Lung (tissue), 12 donors: ENCODE data around the gene MEIS2. TPM values are rescaled to one million over a fixed set of nuclear protein-coding genes. Genes with fewer than 3 reads are reported as not detected.

Experiments
- ATAC-seq: fragments of 200-7000 bp; cut with Tn5 transposase; one replicate; pipeline ENCODE4 v1.9.1; 2020; ENCODE audit warnings: moderate number of reproducible peaks; ENCODE audit not compliant: insufficient read depth, low FRiP score
- DNase-seq, 3 donors: peaks; one replicate each; pipeline ENCODE4 v3.0.0-alpha.2; 2013 to 2017
- H3K27ac ChIP-seq, 2 donors: one replicate each; pipeline ENCODE4 v1.5.1; 2013; ENCODE audit warnings: mild to moderate bottlenecking in 2 of 2, moderate library complexity in 2 of 2, control low read depth in 1 of 2, inconsistent platforms in 1 of 2, low read depth in 1 of 2, low read length in 1 of 2
- H3K27me3 ChIP-seq, 3 donors: one replicate each; pipeline ENCODE4 v1.5.1; 2013; ENCODE audit warnings: low read length in 2 of 3; ENCODE audit not compliant: control insufficient read depth in 3 of 3, insufficient read depth in 3 of 3
- H3K36me3 ChIP-seq, 4 donors: one replicate each; pipeline ENCODE4 v1.5.1; 2013; ENCODE audit warnings: low read length in 4 of 4, mild to moderate bottlenecking in 1 of 4, moderate library complexity in 1 of 4; ENCODE audit not compliant: control insufficient read depth in 4 of 4, insufficient read depth in 4 of 4
- H3K4me1 ChIP-seq, 5 donors: one replicate each; pipeline ENCODE4 v1.5.1; 2013; ENCODE audit warnings: low read length in 5 of 5, mild to moderate bottlenecking in 2 of 5, moderate library complexity in 1 of 5; ENCODE audit not compliant: control insufficient read depth in 5 of 5, insufficient read depth in 5 of 5
- H3K4me3 ChIP-seq: one replicate; pipeline ENCODE4 v1.5.1; 2013; ENCODE audit warnings: mild to moderate bottlenecking, control low read depth, moderate library complexity
- H3K9ac ChIP-seq, 2 donors: one replicate each; pipeline ENCODE4 v1.5.1; 2013; ENCODE audit warnings: low read length in 2 of 2, control low read depth in 1 of 2; ENCODE audit not compliant: insufficient read depth in 1 of 2
- H3K9me3 ChIP-seq, 4 donors: one replicate each; pipeline ENCODE4 v1.5.1; 2013; ENCODE audit warnings: low read length in 3 of 4, mild to moderate bottlenecking in 1 of 4, moderate library complexity in 1 of 4; ENCODE audit not compliant: control insufficient read depth in 4 of 4, insufficient read depth in 3 of 4
- WGBS, 2 donors: extraction: QIAGEN DNeasy Blood & Tissue Kit; methylation state at CpG; one replicate each; pipeline ENCODE4 v1.1.7; 2013; 5-methylcytosine and 5-hydroxymethylcytosine counted together
- polyA plus RNA-seq, 2 donors: library from polyadenylated mRNA; stranded (reverse); fragments of 200-250 nt; gene quantifications; one replicate each; pipeline ENCODE4 v1.2.1, GENCODE V29; 2013
- total RNA-seq, 2 donors: library from RNA; depleted of rRNA in 1 of 2; stranded (reverse); fragments of >200 nt in 1 of 2; gene quantifications; one replicate each; pipeline ENCODE4 v1.2.1, GENCODE V29; 2014 to 2021
- TF ChIP-seq, protein P1 (sequence below): IDR thresholded peaks from 2 replicates; pipeline ENCODE4 v1.5.1; 2012; ENCODE audit warnings: mild to moderate bottlenecking; ENCODE audit errors: control extremely low read depth, extremely low read depth
- donor health status: control.
- donor health status: control.
- donor health status: Bipolar disorder and iron deficiency.
- donor health status: healthy.
- donor health status: DM: yes; HTN: yes; CAD: no.

The MEIS2 gene
- total and polyA plus RNA-seq, 4 donors = 5.6 to 47.5 (median 13.7) TPM

DNA sequence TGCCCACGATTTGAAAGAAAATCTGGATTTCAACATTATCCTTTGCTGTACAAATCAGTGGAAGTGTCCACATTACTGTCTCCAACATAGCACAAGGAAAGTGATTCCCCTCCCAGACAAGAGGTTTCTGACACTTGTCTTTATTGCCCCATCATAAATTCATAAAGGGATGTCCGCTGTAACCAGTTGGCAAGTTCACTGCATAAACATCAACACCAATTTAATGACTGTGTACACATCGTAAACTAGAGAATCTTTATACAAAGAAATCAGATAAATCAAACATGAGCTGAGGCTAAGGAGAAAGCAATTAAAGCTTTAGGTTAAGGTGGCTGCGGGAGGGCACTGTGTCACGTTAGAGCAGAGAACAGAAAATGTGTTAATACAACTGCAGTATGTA lies 129.8 kb downstream of the MEIS2 start:
- DNase-seq = no peak
- H3K4me3 ChIP-seq = no peak overlapping the region
- no peak for ATAC-seq
- peaks cover 0 to 21% (median 0%) of the 10 kb centered on the region in 5 donors for H3K4me1 ChIP-seq
- H3K27me3 ChIP-seq = no peaks in the 10 kb centered on the region
- TF ChIP-seq, protein P1, sequence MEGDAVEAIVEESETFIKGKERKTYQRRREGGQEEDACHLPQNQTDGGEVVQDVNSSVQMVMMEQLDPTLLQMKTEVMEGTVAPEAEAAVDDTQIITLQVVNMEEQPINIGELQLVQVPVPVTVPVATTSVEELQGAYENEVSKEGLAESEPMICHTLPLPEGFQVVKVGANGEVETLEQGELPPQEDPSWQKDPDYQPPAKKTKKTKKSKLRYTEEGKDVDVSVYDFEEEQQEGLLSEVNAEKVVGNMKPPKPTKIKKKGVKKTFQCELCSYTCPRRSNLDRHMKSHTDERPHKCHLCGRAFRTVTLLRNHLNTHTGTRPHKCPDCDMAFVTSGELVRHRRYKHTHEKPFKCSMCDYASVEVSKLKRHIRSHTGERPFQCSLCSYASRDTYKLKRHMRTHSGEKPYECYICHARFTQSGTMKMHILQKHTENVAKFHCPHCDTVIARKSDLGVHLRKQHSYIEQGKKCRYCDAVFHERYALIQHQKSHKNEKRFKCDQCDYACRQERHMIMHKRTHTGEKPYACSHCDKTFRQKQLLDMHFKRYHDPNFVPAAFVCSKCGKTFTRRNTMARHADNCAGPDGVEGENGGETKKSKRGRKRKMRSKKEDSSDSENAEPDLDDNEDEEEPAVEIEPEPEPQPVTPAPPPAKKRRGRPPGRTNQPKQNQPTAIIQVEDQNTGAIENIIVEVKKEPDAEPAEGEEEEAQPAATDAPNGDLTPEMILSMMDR = no peak
- 88 to 95% methylated on average over 5 of the region's 5 CpGs for WGBS, 2 donors
- no peak overlapping the region for H3K27ac ChIP-seq
- H3K9ac ChIP-seq = no peak overlapping the region
- H3K9me3 ChIP-seq = no peaks in the 10 kb centered on the region
- peaks cover 0 to 2% (median 0%) of the 10 kb centered on the region in 4 donors for H3K36me3 ChIP-seq

DNA sequence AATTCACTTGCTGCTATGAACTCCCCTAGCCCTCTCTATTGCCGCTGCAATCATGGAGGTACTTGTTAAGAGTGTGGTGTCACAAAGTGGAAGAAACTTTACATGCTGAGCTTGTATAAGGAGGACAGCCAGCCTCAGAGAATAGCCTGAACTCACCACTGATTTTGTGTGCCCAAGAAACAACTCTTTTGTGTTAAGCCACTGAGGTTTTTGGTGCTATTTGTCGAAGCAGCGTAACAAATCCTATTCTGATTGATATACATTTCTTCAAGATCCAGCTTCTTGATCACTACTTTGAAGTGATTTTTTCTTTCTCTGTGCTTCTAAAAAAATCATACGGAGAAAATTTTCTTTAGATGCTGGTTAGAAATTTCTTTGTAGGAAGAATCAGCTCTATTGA lies 132.4 kb downstream of the MEIS2 start:
- Histone ChIP-seq H3K4me3 (no peak overlapping the region), H3K4me1 (peaks cover 0 to 32% (median 4%) of the 10 kb centered on the region in 5 donors), H3K27ac (no peak overlapping the region), H3K9ac (no peak overlapping the region), H3K36me3 (peaks cover 0 to 2% (median 0%) of the 10 kb centered on the region in 4 donors), H3K9me3 (no peaks in the 10 kb centered on the region), H3K27me3 (no peaks in the 10 kb centered on the region)
- DNase-seq (no peak), ATAC-seq (no peak)
- WGBS, 2 donors = 96% methylated on average over 4 of the region's 4 CpGs
- TF ChIP-seq, protein P1 = no peak

DNA sequence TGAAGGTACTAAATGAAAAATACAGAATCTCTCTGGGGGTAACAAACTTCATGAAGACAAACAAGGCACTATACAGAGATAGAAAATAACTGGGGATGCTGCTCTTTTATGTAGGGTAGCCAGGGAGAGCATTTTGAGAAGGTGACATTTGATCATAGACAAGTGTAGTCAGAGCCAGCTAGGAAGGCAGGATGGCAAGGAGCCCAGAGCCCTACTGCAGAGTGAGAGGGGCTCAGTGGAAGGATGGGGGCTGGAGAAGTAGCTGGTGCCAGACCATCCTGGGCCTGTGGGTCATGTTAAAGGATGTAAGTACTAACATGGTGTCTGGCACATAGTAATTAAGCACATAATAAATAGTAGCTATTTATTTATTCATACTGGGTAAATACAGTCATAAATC lies 133.6 kb downstream of the MEIS2 start:
- ATAC-seq (no peak), DNase-seq (peak in 1 of 3 donors; percentile 22)
- Histone ChIP-seq H3K4me3 (no peak overlapping the region), H3K4me1 (peaks cover 0 to 32% (median 4%) of the 10 kb centered on the region in 5 donors), H3K36me3 (peaks cover 0 to 2% (median 0%) of the 10 kb centered on the region in 4 donors), H3K27ac (no peak overlapping the region), H3K27me3 (no peaks in the 10 kb centered on the region), H3K9me3 (no peaks in the 10 kb centered on the region), H3K9ac (no peak overlapping the region)
- TF ChIP-seq, protein P1 = no peak
